DND-41 (cell line): ENCODE measurements around the gene SH3TC2.

Source experiments
- ATAC-seq: fragments of 200-7000 bp; cut with Tn5 transposase; 3 replicates; pipeline ENCODE4 v1.9.1; 2021; ENCODE audit warnings: low read depth; ENCODE audit not compliant: insufficient read depth
- DNase-seq: peaks from one replicate; pipeline ENCODE4 v3.0.0-alpha.2; 2020
- H2AFZ ChIP-seq: 2 replicates; pipeline ENCODE4 v1.6.0; 2012; ENCODE audit warnings: low read depth, low read length
- H3K27ac ChIP-seq: 2 replicates; pipeline ENCODE4 v1.5.1; 2012; ENCODE audit warnings: low read length, inconsistent platforms
- H3K27me3 ChIP-seq: fragments of 200-600 bp; sonication (generic); 2 replicates; pipeline ENCODE4 v1.6.0; 2012; ENCODE audit warnings: low read length, mild to moderate bottlenecking, inconsistent platforms; ENCODE audit not compliant: insufficient read depth, poor library complexity
- H3K36me3 ChIP-seq: 2 replicates; pipeline ENCODE4 v1.5.1; 2012; ENCODE audit warnings: low read length, inconsistent platforms; ENCODE audit not compliant: insufficient read depth
- H3K4me1 ChIP-seq: 2 replicates; pipeline ENCODE4 v1.5.1; 2012; ENCODE audit warnings: mild to moderate bottlenecking, low read length; ENCODE audit not compliant: insufficient read depth
- H3K4me2 ChIP-seq: 2 replicates; pipeline ENCODE4 v1.6.0; 2012; ENCODE audit warnings: mild to moderate bottlenecking, moderate library complexity, low read length, inconsistent platforms; ENCODE audit not compliant: insufficient read depth
- H3K4me3 ChIP-seq, 2 experiments: fragments of 200-600 bp in 1 of 2; shearing (Covaris generic) in 1 of 2; 2 replicates each; pipeline ENCODE4 v1.5.1; 2012 to 2016; ENCODE audit warnings: inconsistent platforms in 2 of 2, low read length in 2 of 2, mild to moderate bottlenecking in 2 of 2, low read depth in 1 of 2, moderate library complexity in 1 of 2
- H3K79me2 ChIP-seq: 2 replicates; pipeline ENCODE4 v1.6.0; 2012; ENCODE audit warnings: low read length, inconsistent platforms; ENCODE audit not compliant: insufficient read depth
- H3K9ac ChIP-seq: 2 replicates; pipeline ENCODE4 v1.6.0; 2012; ENCODE audit warnings: low read depth, mild to moderate bottlenecking, inconsistent platforms, low read length, moderate library complexity
- H3K9me3 ChIP-seq: 2 replicates; pipeline ENCODE4 v1.5.1; 2012; ENCODE audit warnings: low read length, moderate library complexity, mild to moderate bottlenecking, inconsistent platforms; ENCODE audit not compliant: insufficient read depth, severe bottlenecking
- H4K20me1 ChIP-seq: 2 replicates; pipeline ENCODE4 v1.6.0; 2012; ENCODE audit warnings: low read length; ENCODE audit not compliant: insufficient read depth
- EZH2 ChIP-seq: IDR thresholded peaks from 3 replicates; pipeline ENCODE4 v1.6.1; 2012; ENCODE audit warnings: borderline replicate concordance, low read depth, mild to moderate bottlenecking, moderate library complexity, low read length, inconsistent platforms; ENCODE audit not compliant: severe bottlenecking
- TF ChIP-seq, protein P1 (sequence below): IDR thresholded peaks from 2 replicates; pipeline ENCODE4 v1.5.1; 2012; ENCODE audit warnings: borderline replicate concordance, low read length, moderate library complexity, mild to moderate bottlenecking; ENCODE audit not compliant: poor library complexity, severe bottlenecking; ENCODE audit errors: extremely low read depth

The SH3TC2 gene

DNA sequence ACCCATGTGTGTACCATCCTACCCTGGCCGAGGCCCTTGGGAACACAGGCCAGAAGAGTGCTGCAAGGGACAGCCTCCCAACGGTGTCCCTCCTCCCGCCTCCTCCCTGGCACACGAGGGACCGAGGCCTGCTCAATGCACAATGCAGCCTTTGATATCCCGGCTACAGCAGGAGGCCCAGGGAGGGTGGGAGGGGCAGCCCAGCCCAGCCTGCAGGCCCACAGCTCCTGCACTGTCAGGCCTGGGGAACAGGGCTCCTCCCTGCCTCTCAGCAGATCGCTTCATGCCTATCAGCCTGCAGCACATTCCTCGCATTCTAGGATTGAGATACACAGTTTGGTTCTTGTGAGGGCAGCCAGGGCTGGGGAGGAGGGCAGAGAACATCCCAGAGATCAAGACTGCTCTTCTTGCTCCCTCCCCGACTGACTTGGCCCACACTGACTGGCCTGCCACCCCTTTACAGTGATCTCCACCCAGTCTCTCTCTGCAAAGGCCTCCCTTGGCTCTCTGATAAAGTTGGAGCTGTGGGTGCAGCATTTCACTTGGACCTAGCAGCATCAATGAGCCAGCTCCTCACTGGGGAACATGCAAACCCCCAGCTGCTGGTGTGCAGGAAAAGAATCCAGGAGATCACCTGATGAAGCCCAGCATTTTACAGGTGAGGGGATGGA lies at the start of gene SH3TC2:
Gene SH3TC2 (minus strand): TSS at position 46 of the 671 bp plus-strand sequence. CDS start 40 bp downstream, at position 6.
- Histone ChIP-seq H3K36me3 (no peaks in the 10 kb centered on the region), H2AFZ (no peak within 1 kb of the TSS), H3K9me3 (no peaks in the 10 kb centered on the region), H3K4me1 (no peaks in the 10 kb centered on the region), H3K9ac (no peak within 1 kb of the TSS), H3K4me2 (no peak within 1 kb of the TSS), H3K27ac (no peak within 1 kb of the TSS), H3K4me3 (no peak within 1 kb of the TSS), H3K79me2 (no peaks in the 10 kb centered on the region), H4K20me1 (no peaks in the 10 kb centered on the region), H3K27me3 (peaks cover 4% of the 10 kb centered on the region)
- no peak for TF ChIP-seq EZH2
- TF ChIP-seq, protein P1, sequence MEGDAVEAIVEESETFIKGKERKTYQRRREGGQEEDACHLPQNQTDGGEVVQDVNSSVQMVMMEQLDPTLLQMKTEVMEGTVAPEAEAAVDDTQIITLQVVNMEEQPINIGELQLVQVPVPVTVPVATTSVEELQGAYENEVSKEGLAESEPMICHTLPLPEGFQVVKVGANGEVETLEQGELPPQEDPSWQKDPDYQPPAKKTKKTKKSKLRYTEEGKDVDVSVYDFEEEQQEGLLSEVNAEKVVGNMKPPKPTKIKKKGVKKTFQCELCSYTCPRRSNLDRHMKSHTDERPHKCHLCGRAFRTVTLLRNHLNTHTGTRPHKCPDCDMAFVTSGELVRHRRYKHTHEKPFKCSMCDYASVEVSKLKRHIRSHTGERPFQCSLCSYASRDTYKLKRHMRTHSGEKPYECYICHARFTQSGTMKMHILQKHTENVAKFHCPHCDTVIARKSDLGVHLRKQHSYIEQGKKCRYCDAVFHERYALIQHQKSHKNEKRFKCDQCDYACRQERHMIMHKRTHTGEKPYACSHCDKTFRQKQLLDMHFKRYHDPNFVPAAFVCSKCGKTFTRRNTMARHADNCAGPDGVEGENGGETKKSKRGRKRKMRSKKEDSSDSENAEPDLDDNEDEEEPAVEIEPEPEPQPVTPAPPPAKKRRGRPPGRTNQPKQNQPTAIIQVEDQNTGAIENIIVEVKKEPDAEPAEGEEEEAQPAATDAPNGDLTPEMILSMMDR = no peak
- ATAC-seq (no peak), DNase-seq (no peak)

DNA sequence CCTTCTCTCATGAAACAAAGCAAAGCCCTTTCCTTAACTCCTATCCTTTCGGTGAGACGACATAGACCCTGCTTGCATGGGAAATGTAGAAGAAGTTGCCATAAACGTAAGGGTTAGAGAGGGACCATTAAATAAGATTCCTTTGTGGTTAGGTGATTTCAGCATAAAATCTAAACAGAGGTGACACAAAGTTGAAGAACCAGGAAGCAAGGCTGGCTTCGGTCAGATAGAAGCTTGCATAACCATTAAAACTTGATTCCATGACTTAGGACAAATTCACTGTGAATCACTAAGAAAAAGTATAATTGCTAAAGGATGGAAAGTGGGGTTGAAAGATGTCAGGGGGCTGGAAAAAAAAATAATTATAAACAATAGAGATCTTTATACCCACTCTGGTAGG lies 47.5 kb upstream of the SH3TC2 start:
- H3K9me3 ChIP-seq = no peaks in the 10 kb centered on the region
- H3K4me2 ChIP-seq = no peak overlapping the region
- H3K4me3 ChIP-seq = no peak overlapping the region
- no peak overlapping the region for H3K27ac ChIP-seq
- H3K9ac ChIP-seq = no peak overlapping the region
- H2AFZ ChIP-seq = no peak overlapping the region
- no peak for ATAC-seq
- H4K20me1 ChIP-seq = no peaks in the 10 kb centered on the region
- no peak for DNase-seq
- no peak for TF ChIP-seq EZH2
- TF ChIP-seq, protein P1 = no peak
- H3K4me1 ChIP-seq = no peaks in the 10 kb centered on the region
- H3K27me3 ChIP-seq = peaks cover 3% of the 10 kb centered on the region
- H3K36me3 ChIP-seq = no peaks in the 10 kb centered on the region
- no peaks in the 10 kb centered on the region for H3K79me2 ChIP-seq

- no peaks in the 10 kb centered on the region for H3K4me1 ChIP-seq
- ATAC-seq (no peak), DNase-seq (no peak)
- H3K36me3 ChIP-seq = no peaks in the 10 kb centered on the region
- H2AFZ ChIP-seq = no peak overlapping the region
- H3K4me2 ChIP-seq = no peak overlapping the region
- H3K9ac ChIP-seq = no peak overlapping the region
- no peaks in the 10 kb centered on the region for H3K79me2 ChIP-seq
- peaks cover 3% of the 10 kb centered on the region for H3K27me3 ChIP-seq
- no peaks in the 10 kb centered on the region for H3K9me3 ChIP-seq
- no peak overlapping the region for H3K4me3 ChIP-seq
- H3K27ac ChIP-seq = no peak overlapping the region
- TF ChIP-seq, protein P1 = no peak
- no peak for TF ChIP-seq EZH2
- H4K20me1 ChIP-seq = no peaks in the 10 kb centered on the region
Observed at GRCh38 chr5:149108651-149109280, 45.9 kb upstream of the SH3TC2 start.
